ENCODE results near the gene TSPAN18. TPM values are rescaled to one million over a fixed set of nuclear protein-coding genes. Genes with fewer than 3 reads are reported as not detected.

TSPAN18 gene
- total RNA-seq, 1 experiment from 2014 or later = not detected

- no TSS peak for BruUV-seq (replicated peaks)
- no peak for TF ChIP-seq EZH2phosphoT487 (IDR thresholded peaks at IDR 0.05; ENCODE audit: borderline replicate concordance, low read length)
- no peak for TF ChIP-seq EZH2 (IDR thresholded peaks at IDR 0.05; ENCODE audit: low read length, unreplicated experiment)
- peak; percentile 89 for TF ChIP-seq CTCF (conservative IDR thresholded peaks at IDR 0.05; ENCODE audit: low read depth, low read length)
- no peaks in the 10 kb centered on the region for H3K79me2 ChIP-seq (ENCODE audit: low read length)
- ChIA-PET CTCF (interaction anchor here (0.6 to 1.4 kb wide), 7 partner anchors 9 to 181 kb away, joined by 3 to 24 read pairs (median 4); no protein-coding TSS in a partner anchor), POLR2A (ENCODE audit: unreplicated experiment) (no interaction called here)
- ATAC-seq = peak; percentile 89
- no peaks in the 10 kb centered on the region for H3K27me3 ChIP-seq (ENCODE audit: low read length)
- DNase-seq = peak; percentile 79
- no peaks in the 10 kb centered on the region for H3F3A ChIP-seq (ENCODE audit: low read length, unreplicated experiment)
- H3K9me3 ChIP-seq (ENCODE audit: low read length) = no peaks in the 10 kb centered on the region
- no peak overlapping the region for H3K4me3 ChIP-seq (ENCODE audit: low read length)
- no peaks in the 10 kb centered on the region for H3K4me1 ChIP-seq (ENCODE audit: insufficient read depth, low read length)
- intact Hi-C loops (cut with micrococcal nuclease) = loop anchor here (1.0 to 10.0 kb wide), 2 partner anchors 178 to 408 kb away; no protein-coding TSS in a partner anchor
- H3K4me2 ChIP-seq (ENCODE audit: low read length) = peak overlapping the region; percentile 70
- no peak overlapping the region for H3K9ac ChIP-seq (ENCODE audit: low read length)
- H3K36me3 ChIP-seq (ENCODE audit: low read depth, low read length) = no peaks in the 10 kb centered on the region
- H2AFZ ChIP-seq (ENCODE audit: low read length) = 0 out of 2 replicates have a peak overlapping the region, but pooled peaks have one; percentile 59
- no peaks in the 10 kb centered on the region for H3K9me2 ChIP-seq (replicated peaks; ENCODE audit: low read length)
- H4K20me1 ChIP-seq (ENCODE audit: low read length) = no peaks in the 10 kb centered on the region
- no peak overlapping the region for H3K27ac ChIP-seq (ENCODE audit: low read length)
These were observed 200.5 kb downstream of the TSPAN18 start for GRCh38 chr11:44927174-44927661.

GRCh38 chr11:44928144-44928543 lies 201.4 kb downstream of the TSPAN18 start:
- CTCF ChIA-PET = interaction anchor here (0.6 to 1.4 kb wide), 3 partner anchors 66 to 577 kb away, joined by 3 to 5 read pairs (median 4); no protein-coding TSS in a partner anchor
- POLR2A ChIA-PET (ENCODE audit: unreplicated experiment) = no interaction called here
- H3F3A ChIP-seq (ENCODE audit: low read length, unreplicated experiment) = no peaks in the 10 kb centered on the region
- H4K20me1 ChIP-seq (ENCODE audit: low read length) = no peaks in the 10 kb centered on the region
- H3K4me1 ChIP-seq (ENCODE audit: insufficient read depth, low read length) = no peaks in the 10 kb centered on the region
- H3K9me2 ChIP-seq (replicated peaks; ENCODE audit: low read length) = no peaks in the 10 kb centered on the region
- no peaks in the 10 kb centered on the region for H3K27me3 ChIP-seq (ENCODE audit: low read length)
- intact Hi-C loops (cut with micrococcal nuclease) = loop anchor here (10.0 kb wide), 1 partner anchor 407 kb away; no protein-coding TSS in a partner anchor
- H3K4me2 ChIP-seq (ENCODE audit: low read length) = no peak overlapping the region
- no peaks in the 10 kb centered on the region for H3K9me3 ChIP-seq (ENCODE audit: low read length)
- no peak overlapping the region for H3K4me3 ChIP-seq (ENCODE audit: low read length)
- DNase-seq = no peak
- H3K79me2 ChIP-seq (ENCODE audit: low read length) = no peaks in the 10 kb centered on the region
- no peaks in the 10 kb centered on the region for H3K36me3 ChIP-seq (ENCODE audit: low read depth, low read length)
- H2AFZ ChIP-seq (ENCODE audit: low read length) = no peak overlapping the region
- ATAC-seq = no peak
- H3K9ac ChIP-seq (ENCODE audit: low read length) = no peak overlapping the region
- no TSS peak for BruUV-seq (replicated peaks)
- TF ChIP-seq CTCF (conservative IDR thresholded peaks at IDR 0.05; ENCODE audit: low read depth, low read length) (no peak), EZH2 (IDR thresholded peaks at IDR 0.05; ENCODE audit: low read length, unreplicated experiment) (no peak), EZH2phosphoT487 (IDR thresholded peaks at IDR 0.05; ENCODE audit: borderline replicate concordance, low read length) (no peak)
- no peak overlapping the region for H3K27ac ChIP-seq (ENCODE audit: low read length)

- no peaks in the 10 kb centered on the region for H4K20me1 ChIP-seq (ENCODE audit: low read length)
- no peak for TF ChIP-seq EZH2phosphoT487 (IDR thresholded peaks at IDR 0.05; ENCODE audit: borderline replicate concordance, low read length)
- TF ChIP-seq EZH2 (IDR thresholded peaks at IDR 0.05; ENCODE audit: low read length, unreplicated experiment) = no peak
- H3K9me3 ChIP-seq (ENCODE audit: low read length) = no peaks in the 10 kb centered on the region
- intact Hi-C loops (cut with micrococcal nuclease) = loop anchor here (10.0 kb wide), 1 partner anchor 406 kb away; no protein-coding TSS in a partner anchor
- no peak for DNase-seq
- no peak overlapping the region for H3K4me3 ChIP-seq (ENCODE audit: low read length)
- H3K79me2 ChIP-seq (ENCODE audit: low read length) = no peaks in the 10 kb centered on the region
- no peak for ATAC-seq
- H3K27me3 ChIP-seq (ENCODE audit: low read length) = no peaks in the 10 kb centered on the region
- no peak overlapping the region for H3K4me2 ChIP-seq (ENCODE audit: low read length)
- H3K27ac ChIP-seq (ENCODE audit: low read length) = no peak overlapping the region
- H2AFZ ChIP-seq (ENCODE audit: low read length) = no peak overlapping the region
- ChIA-PET CTCF (interaction anchor here (0.6 to 1.4 kb wide), 3 partner anchors 67 to 576 kb away, joined by 3 to 5 read pairs (median 4); no protein-coding TSS in a partner anchor), POLR2A (ENCODE audit: unreplicated experiment) (interaction anchor here (0.6 to 0.7 kb wide), 2 partner anchors 221 to 409 kb away, joined by 3 read pairs; no protein-coding TSS in a partner anchor)
- no peaks in the 10 kb centered on the region for H3K9me2 ChIP-seq (replicated peaks; ENCODE audit: low read length)
- H3F3A ChIP-seq (ENCODE audit: low read length, unreplicated experiment) = no peaks in the 10 kb centered on the region
- no peaks in the 10 kb centered on the region for H3K4me1 ChIP-seq (ENCODE audit: insufficient read depth, low read length)
- no peak overlapping the region for H3K9ac ChIP-seq (ENCODE audit: low read length)
- H3K36me3 ChIP-seq (ENCODE audit: low read depth, low read length) = no peaks in the 10 kb centered on the region
- no TSS peak for BruUV-seq (replicated peaks)
These were observed 202.1 kb downstream of the TSPAN18 start for GRCh38 chr11:44928816-44929215.
